ENCODE measurements around the gene CDH13.
A peak's percentile ranks its signal among the peaks of the same experiment; 100 is the strongest.

The CDH13 gene

DNA sequence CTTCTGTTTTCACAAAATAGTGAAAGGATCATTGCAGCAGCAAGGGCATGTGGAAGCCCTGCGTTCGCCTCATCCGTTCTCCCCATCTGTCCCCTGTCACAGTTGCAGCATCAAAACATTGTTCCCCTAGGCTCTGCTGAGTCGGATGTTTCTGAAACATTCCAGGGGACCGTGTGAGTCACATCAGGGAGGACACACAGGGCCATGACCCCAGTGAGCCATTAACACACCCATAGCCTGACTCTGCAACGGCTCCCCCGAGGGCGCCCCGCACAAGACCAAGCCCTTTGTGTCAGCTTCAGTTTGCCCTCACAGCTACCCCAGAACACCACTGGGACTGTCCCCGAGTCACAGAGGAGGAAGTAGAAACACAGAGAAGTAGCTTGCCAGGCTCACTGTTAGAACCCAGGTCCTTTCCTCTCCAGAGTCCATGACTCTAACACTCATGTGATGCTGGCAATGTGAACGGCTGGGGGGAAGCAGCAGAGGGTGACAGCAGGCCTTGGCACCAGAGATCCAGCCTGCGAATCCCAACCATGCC is 1117.7 kb downstream of the CDH13 start:
- Histone ChIP-seq H3K36me3 (no peaks in the 10 kb centered on the region), H3K4me2 (peak overlapping the region in 8 of 11 experiments; percentile 11 to 87 (median 34); a peak in 12 of 22 replicates)

DNA sequence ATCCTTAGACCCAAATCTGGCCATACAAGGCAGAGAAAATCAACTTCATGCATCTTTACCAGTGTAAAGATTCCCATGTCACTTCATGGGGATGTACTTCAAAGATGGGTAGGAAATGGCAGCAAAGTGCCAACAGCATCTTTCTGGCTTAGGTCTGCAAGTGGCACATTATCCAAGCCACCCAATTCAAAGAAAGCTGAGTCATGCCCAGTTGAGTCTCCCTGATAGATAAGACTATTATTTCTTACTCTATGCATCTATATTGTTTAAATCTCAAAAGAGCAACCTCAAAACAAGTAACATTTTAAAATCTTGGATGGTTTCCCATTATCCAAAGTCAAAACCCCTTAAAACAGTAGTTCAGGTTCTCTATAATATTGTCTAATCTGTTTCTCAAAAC is 1119.8 kb downstream of the CDH13 start:
- no peak overlapping the region for H3K9ac ChIP-seq
- no peaks in the 10 kb centered on the region for H4K20me1 ChIP-seq
- H3K27ac ChIP-seq = no peak overlapping the region
- no peak for TF ChIP-seq Cebpa-rat (IDR thresholded peaks at IDR 0.05)
- no peak overlapping the region for H3K4me3 ChIP-seq
- no peaks in the 10 kb centered on the region for H3K27me3 ChIP-seq
- no peak overlapping the region for H3K4me2 ChIP-seq
- no peaks in the 10 kb centered on the region for H3K36me3 ChIP-seq
- peaks cover 0 to 8% (median 0%) of the 10 kb centered on the region in 11 experiments; a peak in 1 of 22 replicates for H3K9me3 ChIP-seq (replicated peaks in 1 of 11)
- H3K4me1 ChIP-seq = peaks cover 5 to 27% (median 12%) of the 10 kb centered on the region in 10 experiments; a peak in 12 of 20 replicates

More for the DNA sequence above, 1117.7 kb downstream of the CDH13 start:
- H3K9me3 ChIP-seq (replicated peaks in 1 of 11) = peaks cover 0 to 8% (median 0%) of the 10 kb centered on the region in 11 experiments; a peak in 1 of 22 replicates
- no peak for TF ChIP-seq Cebpa-rat (IDR thresholded peaks at IDR 0.05)
- peak overlapping the region in 3 of 11 experiments; percentile 43 to 59 (median 53); a peak in 7 of 22 replicates for H3K27ac ChIP-seq
- H3K4me1 ChIP-seq = peaks cover 5 to 27% (median 12%) of the 10 kb centered on the region in 10 experiments; a peak in 12 of 20 replicates
- H4K20me1 ChIP-seq = no peaks in the 10 kb centered on the region
- no peaks in the 10 kb centered on the region for H3K27me3 ChIP-seq
- no peak overlapping the region for H3K4me3 ChIP-seq
- peak overlapping the region in 1 of 11 experiments; percentile 40; a peak in 1 of 22 replicates for H3K9ac ChIP-seq

DNA sequence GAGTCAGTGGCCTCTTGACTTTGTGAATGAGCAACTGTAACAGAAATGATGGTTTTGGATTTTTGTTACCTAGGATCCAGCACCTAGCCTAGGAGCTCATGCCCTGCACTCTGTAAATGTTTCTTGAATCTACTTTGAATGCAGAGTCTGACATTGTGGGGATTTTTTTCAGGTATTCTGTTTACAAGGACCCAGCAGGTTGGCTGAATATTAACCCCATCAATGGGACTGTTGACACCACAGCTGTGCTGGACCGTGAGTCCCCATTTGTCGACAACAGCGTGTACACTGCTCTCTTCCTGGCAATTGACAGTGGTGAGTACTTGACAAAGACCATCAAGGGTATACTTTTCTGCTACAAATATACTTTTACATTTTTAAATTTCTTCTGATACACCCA is 1121.2 kb downstream of the CDH13 start:
- Histone ChIP-seq H3K27me3 (no peaks in the 10 kb centered on the region), H3K9me3 (replicated peaks in 1 of 11) (peaks cover 0 to 8% (median 0%) of the 10 kb centered on the region in 11 experiments; a peak in 1 of 22 replicates), H3K4me1 (peaks cover 5 to 27% (median 12%) of the 10 kb centered on the region in 10 experiments; a peak in 12 of 20 replicates), H3K4me3 (no peak overlapping the region), H3K36me3 (no peaks in the 10 kb centered on the region), H3K27ac (no peak overlapping the region), H3K4me2 (no peak overlapping the region), H3K9ac (no peak overlapping the region), H4K20me1 (no peaks in the 10 kb centered on the region)
- no peak for TF ChIP-seq Cebpa-rat (IDR thresholded peaks at IDR 0.05)

GRCh38 chr16:83755391-83755790 is 1128.6 kb downstream of the CDH13 start:
- Histone ChIP-seq H4K20me1 (no peaks in the 10 kb centered on the region), H3K4me3 (no peak overlapping the region), H3K4me2 (no peak overlapping the region), H3K36me3 (no peaks in the 10 kb centered on the region), H3K9me3 (replicated peaks in 1 of 11) (peaks cover 4 to 25% (median 19%) of the 10 kb centered on the region in 11 experiments; a peak in 18 of 22 replicates), H3K9ac (no peak overlapping the region), H3K27ac (no peak overlapping the region), H3K27me3 (no peaks in the 10 kb centered on the region), H3K4me1 (no peaks in the 10 kb centered on the region)
- no peak for TF ChIP-seq Cebpa-rat (IDR thresholded peaks at IDR 0.05)

DNA sequence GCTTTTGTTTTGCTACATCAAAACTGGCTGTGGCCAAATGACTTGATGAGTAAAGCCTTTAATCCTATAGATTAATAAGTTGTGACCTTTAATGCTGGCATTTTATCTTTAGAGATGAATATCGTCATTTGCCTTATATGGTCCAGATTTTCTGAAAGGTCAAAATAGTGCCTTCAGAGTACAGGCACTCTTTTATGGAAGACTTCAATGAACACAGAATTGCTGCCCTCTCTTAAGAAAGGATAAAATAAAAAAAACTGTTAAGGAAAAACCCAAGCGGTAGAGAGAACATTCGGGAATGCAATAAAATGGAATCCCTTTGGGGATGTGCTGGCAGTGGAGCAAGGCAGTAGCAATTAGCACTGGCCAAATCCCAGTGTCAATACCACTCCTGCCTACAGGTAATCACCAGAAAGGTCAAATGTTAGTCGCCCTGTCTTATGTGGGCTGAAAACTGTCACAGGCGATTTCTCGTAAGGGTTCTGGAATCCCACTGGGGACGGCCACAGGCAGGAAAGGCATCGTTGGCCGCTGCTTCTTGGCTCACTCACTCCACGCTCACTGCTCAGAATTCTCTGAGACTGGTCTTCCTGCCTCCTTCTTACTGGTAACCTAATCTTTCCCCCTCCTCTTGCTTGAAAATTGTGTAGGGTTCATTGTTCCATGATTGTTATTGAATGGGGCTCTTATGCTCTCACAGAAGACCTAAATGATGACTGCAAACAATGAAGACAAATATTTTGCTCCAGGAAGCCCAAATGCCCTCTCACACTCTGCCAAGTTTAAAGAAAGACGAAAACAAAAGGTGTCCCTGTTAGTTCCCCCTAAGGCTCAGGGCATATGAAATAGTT is 1135.6 kb downstream of the CDH13 start:
- Histone ChIP-seq H3K4me1 (peaks cover 0 to 9% (median 0%) of the 10 kb centered on the region in 10 experiments; a peak in 1 of 20 replicates), H3K4me2 (no peak overlapping the region), H3K27ac (no peak overlapping the region), H4K20me1 (no peaks in the 10 kb centered on the region), H3K36me3 (no peaks in the 10 kb centered on the region), H3K9ac (no peak overlapping the region), H3K27me3 (no peaks in the 10 kb centered on the region), H3K4me3 (no peak overlapping the region), H3K9me3 (replicated peaks in 1 of 11) (peaks cover 0 to 15% (median 8%) of the 10 kb centered on the region in 11 experiments; a peak in 10 of 22 replicates)
- no peak for TF ChIP-seq Cebpa-rat (IDR thresholded peaks at IDR 0.05)

- Histone ChIP-seq H3K9me3 (replicated peaks in 1 of 11) (peaks cover 0 to 15% (median 8%) of the 10 kb centered on the region in 11 experiments; a peak in 10 of 22 replicates), H3K27ac (no peak overlapping the region), H3K9ac (no peak overlapping the region), H3K27me3 (no peaks in the 10 kb centered on the region), H3K4me1 (peaks cover 0 to 9% (median 0%) of the 10 kb centered on the region in 10 experiments; a peak in 1 of 20 replicates), H3K4me3 (no peak overlapping the region), H3K4me2 (no peak overlapping the region), H4K20me1 (no peaks in the 10 kb centered on the region), H3K36me3 (no peaks in the 10 kb centered on the region)
- TF ChIP-seq Cebpa-rat (IDR thresholded peaks at IDR 0.05) = no peak
These were observed 1136.2 kb downstream of the CDH13 start for GRCh38 chr16:83762992-83763358.

DNA sequence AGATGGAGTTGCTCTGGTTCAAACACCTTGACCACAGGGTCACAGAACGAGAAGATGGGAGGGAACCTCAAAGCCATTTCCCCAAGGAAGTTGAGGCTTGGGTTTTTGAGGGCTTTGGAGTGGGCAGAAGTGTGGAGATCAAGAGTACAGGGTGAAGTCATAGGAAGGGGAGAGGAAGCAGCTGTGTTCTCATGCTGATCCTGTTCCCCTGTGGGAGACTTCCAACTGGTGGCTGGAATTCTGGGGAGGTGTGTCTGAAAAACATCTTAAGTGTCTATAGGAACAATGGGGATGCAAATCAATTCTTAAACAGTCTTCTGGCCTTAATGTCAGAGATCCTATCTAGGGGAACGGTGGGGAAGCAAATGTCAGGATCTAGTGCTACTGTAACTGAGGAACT is 1142.2 kb downstream of the CDH13 start:
- peak overlapping the region in 3 of 11 experiments; percentile 2 to 39 (median 4); a peak in 3 of 22 replicates for H3K27ac ChIP-seq
- H3K4me3 ChIP-seq = no peak overlapping the region
- no peak for TF ChIP-seq Cebpa-rat (IDR thresholded peaks at IDR 0.05)
- H3K9ac ChIP-seq = no peak overlapping the region
- H4K20me1 ChIP-seq = no peaks in the 10 kb centered on the region
- peak overlapping the region in 9 of 11 experiments; percentile 4 to 83 (median 13); a peak in 12 of 22 replicates for H3K4me2 ChIP-seq
- no peaks in the 10 kb centered on the region for H3K9me3 ChIP-seq (replicated peaks in 1 of 11)
- H3K36me3 ChIP-seq = no peaks in the 10 kb centered on the region
- peaks cover 4 to 42% (median 8%) of the 10 kb centered on the region in 10 experiments; a peak in 12 of 20 replicates for H3K4me1 ChIP-seq
- no peaks in the 10 kb centered on the region for H3K27me3 ChIP-seq

GRCh38 chr16:83769397-83770008 is 1142.7 kb downstream of the CDH13 start:
- no peaks in the 10 kb centered on the region for H4K20me1 ChIP-seq
- peaks cover 4 to 47% (median 8%) of the 10 kb centered on the region in 10 experiments; a peak in 12 of 20 replicates for H3K4me1 ChIP-seq
- TF ChIP-seq Cebpa-rat (IDR thresholded peaks at IDR 0.05) = no peak
- H3K27me3 ChIP-seq = no peaks in the 10 kb centered on the region
- peak overlapping the region in 9 of 11 experiments; percentile 4 to 83 (median 13); a peak in 10 of 22 replicates for H3K4me2 ChIP-seq
- H3K36me3 ChIP-seq = no peaks in the 10 kb centered on the region
- no peak overlapping the region for H3K9ac ChIP-seq
- H3K4me3 ChIP-seq = no peak overlapping the region
- no peaks in the 10 kb centered on the region for H3K9me3 ChIP-seq (replicated peaks in 1 of 11)
- peak overlapping the region in 3 of 11 experiments; percentile 2 to 39 (median 4); a peak in 3 of 22 replicates for H3K27ac ChIP-seq

All from BLaER1 treated with 17β-estradiol and CSF1 and Interleukin-3, amounts not matched to agents 10 nM and 100 nM (cell line).